ENCODE results near the gene BHMT2. TPM values are rescaled to one million over a fixed set of nuclear protein-coding genes. Genes with fewer than 3 reads are reported as not detected.

BHMT2 gene
- total RNA-seq, 3 donors from 2014 or later (not counting 1 experiment from before 2014, with no cell fraction given) = not detected

- Histone ChIP-seq H3K36me3 (ENCODE audit: control insufficient read depth, insufficient read depth, low read length) (no peaks in the 10 kb centered on the region), H3K27ac (ENCODE audit: low read length) (no peak overlapping the region), H3K9me3 (ENCODE audit: control insufficient read depth, insufficient read depth, low read length) (peaks cover 3% of the 10 kb centered on the region), H3K4me3 (ENCODE audit: low read length) (no peak overlapping the region), H3K4me1 (ENCODE audit: control insufficient read depth, insufficient read depth, low read length) (no peaks in the 10 kb centered on the region), H3K27me3 (ENCODE audit: control insufficient read depth, insufficient read depth, low read length) (no peaks in the 10 kb centered on the region)
- Mint-ChIP-seq H3K4me3 (no peak overlapping the region), H3K27ac (no peak overlapping the region), H3K27me3 (ENCODE audit: low read depth in 2 of 2) (peaks cover 0 to 7% of the 10 kb centered on the region in 2 donors), H3K36me3 (no peaks in the 10 kb centered on the region), H3K9me3 (no peaks in the 10 kb centered on the region), H3K4me1 (no peaks in the 10 kb centered on the region)
- ATAC-seq = no peak
- no peak for TF ChIP-seq CTCF (IDR thresholded peaks at IDR 0.05)
- WGBS (ENCODE audit: insufficient coverage) = 97% methylated on average over 5 of the region's 5 CpGs
- DNase-seq = no peak
- intact Hi-C loops (cut with micrococcal nuclease) = no loop called here
Measured at GRCh38 chr5:79032782-79033181, 36.8 kb upstream of the BHMT2 start.

- H3K4me1 Mint-ChIP-seq = no peaks in the 10 kb centered on the region
- no peak overlapping the region for H3K27ac Mint-ChIP-seq
- H3K27me3 ChIP-seq (ENCODE audit: control insufficient read depth, insufficient read depth, low read length) = no peaks in the 10 kb centered on the region
- no peak for ATAC-seq
- H3K4me1 ChIP-seq (ENCODE audit: control insufficient read depth, insufficient read depth, low read length) = no peaks in the 10 kb centered on the region
- H3K36me3 ChIP-seq (ENCODE audit: control insufficient read depth, insufficient read depth, low read length) = no peaks in the 10 kb centered on the region
- no peak overlapping the region for H3K27ac ChIP-seq (ENCODE audit: low read length)
- DNase-seq = no peak
- H3K4me3 Mint-ChIP-seq = no peak overlapping the region
- peaks cover 3% of the 10 kb centered on the region for H3K9me3 ChIP-seq (ENCODE audit: control insufficient read depth, insufficient read depth, low read length)
- H3K9me3 Mint-ChIP-seq = no peaks in the 10 kb centered on the region
- H3K27me3 Mint-ChIP-seq (ENCODE audit: low read depth in 2 of 2) = no peaks in the 10 kb centered on the region
- no peak for TF ChIP-seq CTCF (IDR thresholded peaks at IDR 0.05)
- WGBS (ENCODE audit: insufficient coverage) = 99% methylated on average over 3 of the region's 3 CpGs
- intact Hi-C loops (cut with micrococcal nuclease) = no loop called here
- no peaks in the 10 kb centered on the region for H3K36me3 Mint-ChIP-seq
- no peak overlapping the region for H3K4me3 ChIP-seq (ENCODE audit: low read length)
Measured at GRCh38 chr5:79035237-79035636, 34.3 kb upstream of the BHMT2 start.

- Mint-ChIP-seq H3K4me3 (no peak overlapping the region), H3K27ac (no peak overlapping the region), H3K9me3 (no peaks in the 10 kb centered on the region), H3K4me1 (no peaks in the 10 kb centered on the region), H3K27me3 (ENCODE audit: low read depth in 2 of 2) (peaks cover 0 to 5% of the 10 kb centered on the region in 2 donors), H3K36me3 (no peaks in the 10 kb centered on the region)
- peaks cover 3% of the 10 kb centered on the region for H3K9me3 ChIP-seq (ENCODE audit: control insufficient read depth, insufficient read depth, low read length)
- H3K27ac ChIP-seq (ENCODE audit: low read length) = no peak overlapping the region
- TF ChIP-seq CTCF (IDR thresholded peaks at IDR 0.05) = no peak
- H3K4me3 ChIP-seq (ENCODE audit: low read length) = no peak overlapping the region
- no peaks in the 10 kb centered on the region for H3K4me1 ChIP-seq (ENCODE audit: control insufficient read depth, insufficient read depth, low read length)
- intact Hi-C loops (cut with micrococcal nuclease) = no loop called here
- H3K36me3 ChIP-seq (ENCODE audit: control insufficient read depth, insufficient read depth, low read length) = no peaks in the 10 kb centered on the region
- 92% methylated on average over 2 of the region's 2 CpGs for WGBS (ENCODE audit: insufficient coverage)
- no peak for DNase-seq
- ATAC-seq = no peak
- H3K27me3 ChIP-seq (ENCODE audit: control insufficient read depth, insufficient read depth, low read length) = no peaks in the 10 kb centered on the region
Measured at GRCh38 chr5:79036769-79037168, 32.8 kb upstream of the BHMT2 start.

- ATAC-seq (no peak), DNase-seq (no peak)
- Mint-ChIP-seq H3K4me3 (no peak overlapping the region), H3K27ac (no peak overlapping the region), H3K27me3 (ENCODE audit: low read depth in 2 of 2) (peaks cover 5 to 9% of the 10 kb centered on the region in 2 donors), H3K4me1 (no peaks in the 10 kb centered on the region), H3K9me3 (no peaks in the 10 kb centered on the region), H3K36me3 (no peaks in the 10 kb centered on the region)
- no peaks in the 10 kb centered on the region for H3K4me1 ChIP-seq (ENCODE audit: control insufficient read depth, insufficient read depth, low read length)
- intact Hi-C loops (cut with micrococcal nuclease) = no loop called here
- H3K27me3 ChIP-seq (ENCODE audit: control insufficient read depth, insufficient read depth, low read length) = no peaks in the 10 kb centered on the region
- no peaks in the 10 kb centered on the region for H3K9me3 ChIP-seq (ENCODE audit: control insufficient read depth, insufficient read depth, low read length)
- H3K36me3 ChIP-seq (ENCODE audit: control insufficient read depth, insufficient read depth, low read length) = no peaks in the 10 kb centered on the region
- 81% methylated on average over 3 of the region's 3 CpGs for WGBS (ENCODE audit: insufficient coverage)
- no peak for TF ChIP-seq CTCF (IDR thresholded peaks at IDR 0.05)
- H3K4me3 ChIP-seq (ENCODE audit: low read length) = no peak overlapping the region
- no peak overlapping the region for H3K27ac ChIP-seq (ENCODE audit: low read length)
Measured at GRCh38 chr5:79042188-79042587, 27.4 kb upstream of the BHMT2 start.

Data from natural killer cell (primary cell).